HEK293 (cell line): Measurements from ENCODE around the gene LMNTD2.
A peak's percentile ranks its signal among the peaks of the same experiment; 100 is the strongest.

ENCODE experiments used
- CTCF ChIA-PET: fragments of 350-600 bp; formaldehyde crosslinking; extraction: SDS; loops from one replicate; lab custom pipeline; 2021; ENCODE audit warnings: antibody characterized with exemption; lab: Yijun Ruan, JAX
- POLR2A ChIA-PET: fragments of 300-600 bp; formaldehyde crosslinking; extraction: SDS; loops from one replicate; lab custom pipeline; 2020; ENCODE audit warnings: antibody characterized with exemption, inconsistent platforms; lab: Yijun Ruan, JAX
- H3K27ac ChIP-seq: fragments of 200-500 bp; sonication (Bioruptor generic); 2 replicates; pipeline ENCODE4 v1.5.1; 2014; ENCODE audit warnings: low read depth, low read length, control low read depth, inconsistent platforms; ENCODE audit errors: extremely low read depth
- H3K36me3 ChIP-seq, 2 experiments: fragments of 200-500 bp in 1 of 2; sonication (Bioruptor generic) in 1 of 2; 1 replicate in 1 of 2; 2 replicates in 1 of 2; pipeline ENCODE4 v1.5.1; 2014 to 2017; ENCODE audit warnings: inconsistent platforms in 2 of 2, low read length in 2 of 2; ENCODE audit not compliant: control insufficient read depth in 2 of 2, insufficient read depth in 1 of 2
- H3K4me1 ChIP-seq: fragments of 200-500 bp; sonication (Bioruptor generic); 2 replicates; pipeline ENCODE4 v1.5.1; 2014; ENCODE audit warnings: mild to moderate bottlenecking, low read length, inconsistent platforms; ENCODE audit not compliant: control insufficient read depth, insufficient read depth
- H3K4me3 ChIP-seq: 2 replicates; pipeline ENCODE4 v1.5.1; 2011; ENCODE audit warnings: low read depth, mild to moderate bottlenecking, control low read depth, low read length, moderate library complexity
- H3K9me3 ChIP-seq: fragments of 200-500 bp; sonication (Bioruptor generic); 2 replicates; pipeline ENCODE4 v1.5.1; 2014; ENCODE audit warnings: low read depth, low read length, inconsistent platforms; ENCODE audit not compliant: control insufficient read depth, insufficient read depth
- GLI4 ChIP-seq: fragments of 450-650 bp; formaldehyde crosslinking; IDR thresholded peaks from 2 replicates; pipeline ENCODE4 v1.5.1; 2016; ENCODE audit warnings: missing biosample characterization, missing genetic modification characterization
- KLF10 ChIP-seq: fragments of 450-650 bp; IDR thresholded peaks from 2 replicates; pipeline ENCODE4 v1.5.1; 2018; ENCODE audit warnings: missing biosample characterization, mild to moderate bottlenecking, missing genetic modification characterization
- PRDM10 ChIP-seq: fragments of 450-650 bp; formaldehyde crosslinking; IDR thresholded peaks from 2 replicates; pipeline ENCODE4 v1.5.1; 2016; ENCODE audit warnings: missing biosample characterization, missing genetic modification characterization
- SALL2 ChIP-seq: fragments of 450-650 bp; formaldehyde crosslinking; IDR thresholded peaks from 2 replicates; pipeline ENCODE4 v1.5.0; 2017; ENCODE audit warnings: missing biosample characterization, mild to moderate bottlenecking, missing genetic modification characterization, borderline replicate concordance
- ZBTB26 ChIP-seq: fragments of 450-650 bp; formaldehyde crosslinking; optimal IDR thresholded peaks from 2 replicates; pipeline ENCODE3; 2016; ENCODE audit warnings: missing biosample characterization, mild to moderate bottlenecking, missing genetic modification characterization
- ZFHX2 ChIP-seq: fragments of 450-650 bp; formaldehyde crosslinking; conservative IDR thresholded peaks from 2 replicates; pipeline ENCODE4 v1.5.1; 2016; ENCODE audit warnings: missing biosample characterization, missing genetic modification characterization
- ZNF121 ChIP-seq: fragments of 450-650 bp; formaldehyde crosslinking; IDR thresholded peaks from 2 replicates; pipeline ENCODE4 v1.5.1; 2016; ENCODE audit warnings: missing biosample characterization, missing genetic modification characterization
- ZNF239 ChIP-seq: fragments of 450-650 bp; formaldehyde crosslinking; IDR thresholded peaks from 2 replicates; pipeline ENCODE4 v1.5.1; 2016; ENCODE audit warnings: missing biosample characterization, missing genetic modification characterization
- ZNF416 ChIP-seq: fragments of 450-650 bp; formaldehyde crosslinking; IDR thresholded peaks from 2 replicates; pipeline ENCODE4 v1.5.1; 2016; ENCODE audit warnings: missing biosample characterization, missing genetic modification characterization
- ZNF514 ChIP-seq: fragments of 450-650 bp; formaldehyde crosslinking; IDR thresholded peaks from 2 replicates; pipeline ENCODE4 v1.5.1; 2016; ENCODE audit warnings: missing biosample characterization, missing genetic modification characterization
- ZNF623 ChIP-seq: fragments of 450-650 bp; formaldehyde crosslinking; IDR thresholded peaks from 2 replicates; pipeline ENCODE4 v1.5.1; 2016; ENCODE audit warnings: missing biosample characterization, missing genetic modification characterization
- ZNF791 ChIP-seq: fragments of 450-650 bp; formaldehyde crosslinking; IDR thresholded peaks from 2 replicates; pipeline ENCODE4 v1.5.1; 2016; ENCODE audit warnings: missing biosample characterization, missing genetic modification characterization
- ZSCAN4 ChIP-seq: fragments of 450-650 bp; formaldehyde crosslinking; IDR thresholded peaks from 2 replicates; pipeline ENCODE4 v1.5.1; 2017; ENCODE audit warnings: missing biosample characterization, missing genetic modification characterization
- TF ChIP-seq, protein P1 (sequence below): sonication (generic); formaldehyde crosslinking; IDR thresholded peaks from 2 replicates; pipeline ENCODE4 v1.8.1; 2022; ENCODE audit warnings: mild to moderate bottlenecking, moderate library complexity, missing genetic modification reagents
- TF ChIP-seq, protein P2 (sequence below): fragments of 450-650 bp; formaldehyde crosslinking; IDR thresholded peaks from 2 replicates; pipeline ENCODE4 v1.5.1; 2016; ENCODE audit warnings: missing biosample characterization, missing genetic modification characterization
- TF ChIP-seq, protein P3 (sequence below): fragments of 450-650 bp; formaldehyde crosslinking; IDR thresholded peaks from 2 replicates; pipeline ENCODE4 v1.5.1; 2016; ENCODE audit warnings: missing biosample characterization, missing genetic modification characterization, borderline replicate concordance

LMNTD2 gene

GRCh38 chr11:568306-569157 is 8.0 kb upstream of the LMNTD2 start (continued):
- TF ChIP-seq ZNF239 (tag by site-specific recombination) (no peak), ZNF791 (tag by site-specific recombination) (no peak), ZNF623 (tag by site-specific recombination) (no peak), ZSCAN4 (tag by site-specific recombination) (no peak), SALL2 (no peak), GLI4 (tag by site-specific recombination) (no peak), ZNF121 (tag by site-specific recombination) (no peak), PRDM10 (0 out of 2 replicates have a peak, but pooled peaks have one; percentile 9)
- TF ChIP-seq, protein P1, sequence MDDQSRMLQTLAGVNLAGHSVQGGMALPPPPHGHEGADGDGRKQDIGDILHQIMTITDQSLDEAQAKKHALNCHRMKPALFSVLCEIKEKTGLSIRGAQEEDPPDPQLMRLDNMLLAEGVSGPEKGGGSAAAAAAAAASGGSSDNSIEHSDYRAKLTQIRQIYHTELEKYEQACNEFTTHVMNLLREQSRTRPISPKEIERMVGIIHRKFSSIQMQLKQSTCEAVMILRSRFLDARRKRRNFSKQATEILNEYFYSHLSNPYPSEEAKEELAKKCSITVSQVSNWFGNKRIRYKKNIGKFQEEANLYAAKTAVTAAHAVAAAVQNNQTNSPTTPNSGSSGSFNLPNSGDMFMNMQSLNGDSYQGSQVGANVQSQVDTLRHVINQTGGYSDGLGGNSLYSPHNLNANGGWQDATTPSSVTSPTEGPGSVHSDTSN (CRISPR knock-in tag), result peak; percentile 10; the same call in 1 of the 2 replicates
- TF ChIP-seq, protein P2, sequence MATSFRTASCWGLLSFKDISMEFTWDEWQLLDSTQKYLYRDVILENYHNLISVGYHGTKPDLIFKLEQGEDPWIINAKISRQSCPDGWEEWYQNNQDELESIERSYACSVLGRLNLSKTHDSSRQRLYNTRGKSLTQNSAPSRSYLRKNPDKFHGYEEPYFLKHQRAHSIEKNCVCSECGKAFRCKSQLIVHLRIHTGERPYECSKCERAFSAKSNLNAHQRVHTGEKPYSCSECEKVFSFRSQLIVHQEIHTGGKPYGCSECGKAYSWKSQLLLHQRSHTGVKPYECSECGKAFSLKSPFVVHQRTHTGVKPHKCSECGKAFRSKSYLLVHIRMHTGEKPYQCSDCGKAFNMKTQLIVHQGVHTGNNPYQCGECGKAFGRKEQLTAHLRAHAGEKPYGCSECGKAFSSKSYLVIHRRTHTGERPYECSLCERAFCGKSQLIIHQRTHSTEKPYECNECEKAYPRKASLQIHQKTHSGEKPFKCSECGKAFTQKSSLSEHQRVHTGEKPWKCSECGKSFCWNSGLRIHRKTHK (tag by site-specific recombination), result no peak

GRCh38 chr11:567629-568292 is 7.2 kb upstream of the LMNTD2 start:
- no peaks in the 10 kb centered on the region for H3K9me3 ChIP-seq
- POLR2A ChIA-PET, result interaction anchor here (0.6 to 4.5 kb wide), 3 partner anchors 8 to 48 kb away, joined by 3 to 28 read pairs (median 4); partner anchors contain the start of genes IRF7 and PHRF1
- CTCF ChIA-PET, result no interaction called here
- H3K4me1 ChIP-seq, result no peaks in the 10 kb centered on the region
- H3K36me3 ChIP-seq, result peaks cover 0 to 16% of the 10 kb centered on the region in 2 experiments; a peak in 1 of 3 replicates
- H3K4me3 ChIP-seq, result peak overlapping the region; percentile 57
- H3K27ac ChIP-seq, result no peak overlapping the region; the same call in 1 of the 2 replicates
- TF ChIP-seq, protein P3, sequence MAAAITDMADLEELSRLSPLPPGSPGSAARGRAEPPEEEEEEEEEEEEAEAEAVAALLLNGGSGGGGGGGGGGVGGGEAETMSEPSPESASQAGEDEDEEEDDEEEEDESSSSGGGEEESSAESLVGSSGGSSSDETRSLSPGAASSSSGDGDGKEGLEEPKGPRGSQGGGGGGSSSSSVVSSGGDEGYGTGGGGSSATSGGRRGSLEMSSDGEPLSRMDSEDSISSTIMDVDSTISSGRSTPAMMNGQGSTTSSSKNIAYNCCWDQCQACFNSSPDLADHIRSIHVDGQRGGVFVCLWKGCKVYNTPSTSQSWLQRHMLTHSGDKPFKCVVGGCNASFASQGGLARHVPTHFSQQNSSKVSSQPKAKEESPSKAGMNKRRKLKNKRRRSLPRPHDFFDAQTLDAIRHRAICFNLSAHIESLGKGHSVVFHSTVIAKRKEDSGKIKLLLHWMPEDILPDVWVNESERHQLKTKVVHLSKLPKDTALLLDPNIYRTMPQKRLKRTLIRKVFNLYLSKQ (tag by site-specific recombination), result no peak
- TF ChIP-seq ZNF514 (tag by site-specific recombination), result no peak
- TF ChIP-seq, protein P1 (CRISPR knock-in tag), result peak; percentile 52; the same call in 1 of the 2 replicates
- no peak for TF ChIP-seq KLF10 (tag by site-specific recombination)
- peak; percentile 31; the same call in 1 of the 2 replicates for TF ChIP-seq ZFHX2 (tag by site-specific recombination)
- peak; percentile 38 for TF ChIP-seq ZBTB26 (tag by site-specific recombination)
- no peak for TF ChIP-seq ZNF416
